Right lobe of liver (tissue), 6 donors: ENCODE measurements around the gene RPS14. TPM values are rescaled to one million over a fixed set of nuclear protein-coding genes. Genes with fewer than 3 reads are reported as not detected.

ENCODE experiments used
- ATAC-seq, 4 donors: fragments of 200-7000 bp; cut with Tn5 transposase; one replicate each; pipeline ENCODE4 v1.9.1; 2020; ENCODE audit warnings: mild to moderate bottlenecking in 4 of 4, moderate library complexity in 4 of 4
- DNase-seq, 3 donors: peaks; one replicate each; pipeline ENCODE4 v3.0.0-alpha.2; 2020
- H3K27ac ChIP-seq, 3 donors: fragments of 200-600 bp; one replicate each; pipeline ENCODE4 v1.8.0; 2022
- H3K27me3 ChIP-seq, 2 donors: fragments of 200-600 bp; one replicate each; pipeline ENCODE4 v1.8.0; 2022
- H3K36me3 ChIP-seq, 4 donors: fragments of 200-600 bp; sonication (generic) in 1 of 4; one replicate each; pipeline versions ENCODE4 v1.5.1 to v1.8.0; 2017 to 2022; ENCODE audit warnings: control low read depth in 1 of 4
- H3K4me1 ChIP-seq, 4 donors: fragments of 200-600 bp; sonication (generic) in 1 of 4; one replicate each; pipeline versions ENCODE4 v1.5.1 to v1.8.0; 2017 to 2022; ENCODE audit warnings: control low read depth in 1 of 4
- H3K4me3 ChIP-seq, 3 donors: fragments of 200-600 bp; one replicate each; pipeline ENCODE4 v1.8.0; 2022
- H3K9me3 ChIP-seq, 4 donors: fragments of 200-600 bp; sonication (generic) in 1 of 4; one replicate each; pipeline versions ENCODE4 v1.5.1 to v1.8.0; 2017 to 2022; ENCODE audit warnings: control low read depth in 1 of 4
- CTCF ChIP-seq, 4 donors: fragments of 200-600 bp in 3 of 4; fragments of 450-650 bp in 1 of 4; IDR thresholded peaks; one replicate each; pipeline versions ENCODE4 v1.5.1 to v1.8.0; 2016 to 2022; ENCODE audit warnings: antibody characterized with exemption in 4 of 4, mild to moderate bottlenecking in 2 of 4
- POLR2A ChIP-seq: fragments of 450-650 bp; IDR thresholded peaks from one replicate; pipeline ENCODE4 v1.6.1; 2017; ENCODE audit warnings: antibody characterized with exemption, mild to moderate bottlenecking
- WGBS: methylation state at CpG from one replicate; pipeline ENCODE4 v1.1.6; 2018; ENCODE audit warnings: low coverage, low lambda C conversion rate; ENCODE audit not compliant: insufficient coverage; ENCODE audit errors: missing lambda C conversion rate; 5-methylcytosine and 5-hydroxymethylcytosine counted together
- intact Hi-C, 2 donors: fragments of 100-400 bp; cut with DNase I; formaldehyde crosslinking; loops; one replicate each; pipeline versions ENCODE4 v1.11.2 to v1.14.1; 2022
- total RNA-seq, 6 experiments: library from RNA; depleted of rRNA in 2 of 6; stranded (reverse); fragments of >200 nt in 2 of 6; fragmentation: NEBNext Ultra II Directional in 3 of 6; extraction: Animal tissue kit (Norgen Biotek cat#: 25700) in 3 of 6; gene quantifications; one replicate each; pipeline versions ENCODE4 v1.1.0 to v1.2.4, GENCODE V29; 2016 to 2023
- donor health status: DM: no; HTN: yes; CAD: no.
- donor health status: DM: no; HTN: no; CAD: no.
- donor health status: DM: no; HTN: no; CAD: no.
- donor health status: DM: no; HTN: yes; CAD: no.
- donor health status: DM: no; HTN: yes; CAD: no.

RPS14 gene
- total RNA-seq, 6 experiments from 2014 or later, result 573 to 800 (median 663) TPM

DNA sequence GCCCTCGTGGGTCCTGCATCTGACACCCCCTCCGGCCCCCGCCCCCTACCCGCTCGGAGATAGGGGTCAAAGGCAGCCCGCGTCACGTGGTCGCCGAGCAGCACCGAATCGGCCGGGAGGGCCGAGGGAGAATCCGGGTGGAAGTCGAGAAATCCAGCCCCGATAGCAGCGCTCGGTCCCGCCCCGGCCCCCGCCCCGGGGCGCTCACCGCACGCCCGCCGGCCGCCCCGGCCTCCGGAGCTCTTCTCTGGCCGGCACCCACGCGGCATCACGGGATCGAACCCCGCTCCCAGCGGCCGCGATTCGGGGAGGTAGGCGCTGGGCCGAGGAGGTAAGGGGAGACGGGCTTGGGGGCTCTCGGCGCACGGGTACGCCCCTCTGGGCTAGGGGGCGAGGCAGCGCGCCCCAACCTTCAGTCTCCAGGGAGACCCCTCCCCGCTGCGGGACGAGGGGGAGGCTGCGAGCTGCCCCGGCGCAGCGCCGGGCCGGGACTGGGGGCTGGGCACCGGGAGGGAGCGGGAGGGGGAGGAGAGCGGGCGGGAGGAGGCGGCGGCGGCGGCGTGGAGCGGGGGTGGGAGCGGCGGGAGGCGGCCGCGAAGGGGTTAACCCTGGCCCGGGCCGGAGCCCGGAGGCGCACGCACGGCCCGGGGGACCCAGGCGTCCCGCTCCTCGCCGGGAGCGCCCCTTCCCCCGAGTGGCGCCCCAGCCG lies 36.3 kb upstream of the RPS14 start:
- peak; percentile 90 to 92 (median 91) for DNase-seq
- H3K27me3 ChIP-seq, result no peaks in the 10 kb centered on the region
- WGBS, result 0% methylated on average over 5 of the region's 90 CpGs
- peaks cover 0 to 46% (median 22%) of the 10 kb centered on the region in 4 donors for H3K4me1 ChIP-seq
- intact Hi-C loops, result loop anchor here in 1 of 2 donors (5.0 kb wide), 1 partner anchor 36 kb away; no protein-coding TSS in a partner anchor
- no peaks in the 10 kb centered on the region for H3K9me3 ChIP-seq
- H3K27ac ChIP-seq, result peak overlapping the region; percentile 99 to 100 (median 100)
- TF ChIP-seq CTCF (IDR thresholded peaks at IDR 0.05) (no peak), POLR2A (peak; percentile 64)
- peaks cover 0 to 10% (median 5%) of the 10 kb centered on the region in 4 donors for H3K36me3 ChIP-seq
- peak overlapping the region; percentile 94 to 97 (median 96) for H3K4me3 ChIP-seq
- ATAC-seq, result peak; percentile 50 to 74 (median 64)

- TF ChIP-seq CTCF (IDR thresholded peaks at IDR 0.05), result no peak
- TF ChIP-seq POLR2A, result no peak
- DNase-seq, result peak; percentile 48 to 70 (median 66)
- intact Hi-C loops, result loop anchor here in 1 of 2 donors (5.0 kb wide), 1 partner anchor 37 kb away; no protein-coding TSS in a partner anchor
Observed at GRCh38 chr5:150484964-150485692, 35.6 kb upstream of the RPS14 start.

GRCh38 chr5:150481972-150482406 lies 32.5 kb upstream of the RPS14 start:
- Histone ChIP-seq H3K36me3 (no peaks in the 10 kb centered on the region), H3K4me1 (peaks cover 0 to 8% (median 3%) of the 10 kb centered on the region in 4 donors), H3K27ac (no peak overlapping the region), H3K27me3 (no peaks in the 10 kb centered on the region), H3K9me3 (no peaks in the 10 kb centered on the region), H3K4me3 (no peak overlapping the region)
- no peak for TF ChIP-seq CTCF (IDR thresholded peaks at IDR 0.05)
- TF ChIP-seq POLR2A, result no peak
- DNase-seq, result no peak
- 43% methylated on average over 6 of the region's 6 CpGs for WGBS
- peak in 1 of 4 donors; percentile 2 for ATAC-seq
- intact Hi-C loops, result no loop called here

More at GRCh38 chr5:150484964-150485692, 35.6 kb upstream of the RPS14 start:
- ATAC-seq, result peak; percentile 34 to 65 (median 44)
- Histone ChIP-seq H3K36me3 (peaks cover 0 to 4% (median 2%) of the 10 kb centered on the region in 4 donors), H3K27ac (peak overlapping the region; percentile 99 to 100 (median 100)), H3K4me1 (peaks cover 0 to 39% (median 18%) of the 10 kb centered on the region in 4 donors), H3K9me3 (no peaks in the 10 kb centered on the region), H3K27me3 (no peaks in the 10 kb centered on the region), H3K4me3 (peak overlapping the region; percentile 94 to 97 (median 96))
- WGBS, result 3% methylated on average over 18 of the region's 28 CpGs

GRCh38 chr5:150481708-150481965 lies 32.1 kb upstream of the RPS14 start:
- Histone ChIP-seq H3K4me1 (peaks cover 0 to 7% (median 3%) of the 10 kb centered on the region in 4 donors), H3K36me3 (no peaks in the 10 kb centered on the region), H3K9me3 (no peaks in the 10 kb centered on the region), H3K27ac (no peak overlapping the region), H3K4me3 (no peak overlapping the region), H3K27me3 (no peaks in the 10 kb centered on the region)
- no peak for TF ChIP-seq CTCF (IDR thresholded peaks at IDR 0.05)
- TF ChIP-seq POLR2A, result no peak
- no peak for ATAC-seq
- no CpG with 5 or more reads among the region's 6 CpGs for whole genome bisulfite sequencing
- intact Hi-C loops, result no loop called here
- no peak for DNase-seq
